ENCODE measurements around the gene VPS11.
"Not testable (repeated sequence)": the region's sequence is repeated elsewhere in the genome, so short reads cannot be mapped to it uniquely, and the experiment has no call there.

Gene VPS11

DNA sequence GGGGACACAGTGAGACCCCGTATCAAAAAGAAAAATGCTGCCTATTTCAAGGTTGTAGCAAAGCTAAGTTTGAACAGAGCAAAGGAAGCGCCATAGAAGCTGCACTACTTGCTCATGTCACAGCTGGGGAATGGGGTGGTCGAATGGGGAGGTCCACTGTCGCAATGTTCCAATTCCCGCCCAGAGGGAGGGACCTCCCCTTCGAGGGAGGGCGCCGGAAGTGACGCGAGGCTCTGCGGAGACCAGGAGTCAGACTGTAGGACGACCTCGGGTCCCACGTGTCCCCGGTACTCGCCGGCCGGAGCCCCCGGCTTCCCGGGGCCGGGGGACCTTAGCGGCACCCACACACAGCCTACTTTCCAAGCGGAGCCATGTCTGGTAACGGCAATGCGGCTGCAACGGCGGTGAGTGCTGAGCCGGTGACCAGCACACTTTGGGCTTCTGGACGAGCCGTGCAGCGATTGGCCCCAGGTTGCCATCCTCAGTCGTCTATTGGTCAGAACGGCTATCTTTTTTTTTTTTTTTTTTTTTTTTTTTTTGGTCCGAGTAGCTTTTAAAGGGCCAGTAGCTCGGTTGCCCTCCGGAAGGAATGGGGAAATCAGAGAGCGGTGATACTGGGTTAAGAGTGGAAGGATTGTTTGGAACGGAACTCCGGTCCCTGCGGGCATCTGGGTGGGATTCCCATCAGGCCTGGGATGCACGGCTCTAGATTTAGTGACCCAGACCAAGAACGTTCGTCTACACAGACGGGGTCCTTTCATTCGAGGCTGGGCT lies 17.2 kb downstream of the VPS11 start, which contains the start of gene HMBS:
HMBS (plus strand) TSS at position 219 of the 774 bp plus-strand sequence; CDS start at position 372, 153 bp downstream.
- DNase-seq: peak; percentile 92 to 93

DNA sequence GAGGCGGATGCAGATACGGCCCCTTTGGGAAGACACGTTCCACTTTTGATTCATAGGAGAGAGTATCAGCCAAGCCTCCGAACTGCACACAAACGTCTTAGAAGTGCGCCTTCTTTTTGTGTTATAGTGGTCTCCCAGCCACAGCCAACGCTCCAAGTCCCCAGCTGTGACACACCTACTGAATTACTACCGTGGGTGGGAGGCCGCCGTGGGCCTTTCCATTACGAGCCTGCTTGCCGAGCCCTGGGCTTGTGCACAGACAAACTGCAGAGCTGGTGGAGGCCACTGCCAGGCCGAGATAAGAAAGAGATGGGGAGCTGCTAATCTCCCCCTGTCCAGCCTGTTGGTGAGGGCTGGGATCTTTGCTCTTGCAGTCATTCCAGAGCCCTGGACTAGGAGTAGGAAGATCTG lies 17.8 kb downstream of the VPS11 start:
- no peak for DNase-seq

DNA sequence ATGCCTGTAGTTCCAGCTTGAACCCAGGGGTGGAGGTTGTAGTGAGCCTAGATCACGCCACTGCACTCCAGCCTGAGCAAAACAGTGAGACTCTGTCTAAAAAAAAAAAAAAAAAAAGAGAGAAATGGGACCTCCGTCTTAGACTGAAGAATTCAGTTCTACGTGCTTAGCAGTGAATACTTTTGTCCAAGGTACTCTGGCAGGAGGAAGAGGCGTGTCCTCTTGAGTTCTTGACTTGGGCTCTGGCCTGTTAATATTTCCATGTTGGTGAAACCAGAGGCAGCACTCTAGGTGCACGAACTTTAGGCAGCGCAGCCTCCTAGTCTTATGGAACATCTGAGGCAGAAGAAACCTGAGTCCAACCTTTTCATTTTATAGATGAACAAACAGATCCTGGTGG lies 19.5 kb downstream of the VPS11 start:
- DNase-seq: no peak

DNA sequence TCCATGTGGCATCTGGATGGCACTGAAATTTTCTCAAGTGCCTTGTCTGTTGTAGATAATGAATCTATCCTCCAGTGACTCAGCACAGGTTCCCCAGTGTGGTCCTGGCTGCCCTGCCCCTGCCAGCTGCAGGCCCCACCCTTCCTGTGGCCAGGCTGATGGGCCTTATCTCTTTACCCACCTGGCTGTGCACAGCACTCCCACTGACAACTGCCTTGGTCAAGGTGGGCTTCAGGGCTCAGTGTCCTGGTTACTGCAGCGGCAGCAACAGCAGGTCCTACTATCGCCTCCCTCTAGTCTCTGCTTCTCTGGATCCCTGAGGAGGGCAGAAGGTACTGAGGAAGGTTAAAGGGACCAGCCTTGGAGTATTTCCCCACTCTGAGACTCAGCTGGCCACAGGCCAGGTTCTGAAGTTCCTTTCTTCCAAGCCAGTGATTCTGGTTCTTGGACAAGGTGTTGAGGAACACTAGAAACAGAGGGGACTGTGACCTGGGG lies 20.2 kb downstream of the VPS11 start:
- no peak for DNase-seq

DNA sequence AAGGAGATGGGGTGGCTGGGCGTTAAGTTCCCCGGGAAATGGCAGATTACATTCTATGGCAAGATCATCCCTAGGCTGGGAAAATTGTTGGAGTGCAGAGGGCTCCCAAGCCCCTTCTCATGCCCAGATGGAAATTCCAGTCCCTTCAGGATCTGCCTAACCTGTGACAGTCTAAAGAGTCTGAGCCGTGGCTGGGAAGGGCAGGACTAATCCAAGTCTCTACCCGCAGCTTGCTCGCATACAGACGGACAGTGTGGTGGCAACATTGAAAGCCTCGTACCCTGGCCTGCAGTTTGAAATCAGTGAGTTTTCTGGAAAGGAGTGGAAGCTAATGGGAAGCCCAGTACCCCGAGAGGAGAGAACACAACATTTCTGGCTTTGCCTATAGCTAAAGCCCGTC lies 20.8 kb downstream of the VPS11 start:
- DNase-seq: no peak

DNA sequence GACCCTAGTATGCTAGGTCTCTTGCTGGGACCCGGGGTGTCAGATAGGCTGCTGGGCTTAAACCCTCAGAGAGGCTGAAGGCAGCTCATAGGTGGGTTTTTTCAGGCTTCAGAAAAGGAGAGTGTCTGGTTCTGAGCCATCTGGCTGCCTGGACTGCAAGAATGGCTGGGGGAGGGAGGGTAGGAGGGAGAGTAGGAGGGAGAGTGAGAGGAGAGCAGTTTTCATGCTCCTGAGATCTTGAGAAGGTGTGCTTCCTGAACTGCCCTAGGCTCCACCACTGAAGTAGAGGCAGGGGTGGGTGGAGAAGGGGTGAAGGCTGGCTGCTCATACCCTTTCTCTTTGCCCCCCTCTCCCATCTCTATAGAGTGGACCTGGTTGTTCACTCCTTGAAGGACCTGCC lies 21.7 kb downstream of the VPS11 start:
- no peak for DNase-seq

DNA sequence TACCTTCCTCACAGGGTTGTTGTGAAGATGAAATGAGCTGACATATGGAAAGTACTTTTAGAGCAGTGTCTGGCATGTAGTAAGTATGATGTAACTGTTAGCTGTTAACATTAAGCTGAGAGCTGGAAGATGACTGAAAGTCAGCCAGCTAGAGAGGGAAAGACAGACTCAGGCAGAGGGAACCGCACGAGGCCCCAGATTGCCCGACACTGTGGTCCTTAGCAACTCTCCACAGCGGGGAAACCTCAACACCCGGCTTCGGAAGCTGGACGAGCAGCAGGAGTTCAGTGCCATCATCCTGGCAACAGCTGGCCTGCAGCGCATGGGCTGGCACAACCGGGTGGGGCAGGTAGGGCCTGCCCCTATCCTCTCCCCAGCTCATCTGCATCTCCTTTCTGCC lies 23.6 kb downstream of the VPS11 start:
- DNase-seq: no peak

DNA sequence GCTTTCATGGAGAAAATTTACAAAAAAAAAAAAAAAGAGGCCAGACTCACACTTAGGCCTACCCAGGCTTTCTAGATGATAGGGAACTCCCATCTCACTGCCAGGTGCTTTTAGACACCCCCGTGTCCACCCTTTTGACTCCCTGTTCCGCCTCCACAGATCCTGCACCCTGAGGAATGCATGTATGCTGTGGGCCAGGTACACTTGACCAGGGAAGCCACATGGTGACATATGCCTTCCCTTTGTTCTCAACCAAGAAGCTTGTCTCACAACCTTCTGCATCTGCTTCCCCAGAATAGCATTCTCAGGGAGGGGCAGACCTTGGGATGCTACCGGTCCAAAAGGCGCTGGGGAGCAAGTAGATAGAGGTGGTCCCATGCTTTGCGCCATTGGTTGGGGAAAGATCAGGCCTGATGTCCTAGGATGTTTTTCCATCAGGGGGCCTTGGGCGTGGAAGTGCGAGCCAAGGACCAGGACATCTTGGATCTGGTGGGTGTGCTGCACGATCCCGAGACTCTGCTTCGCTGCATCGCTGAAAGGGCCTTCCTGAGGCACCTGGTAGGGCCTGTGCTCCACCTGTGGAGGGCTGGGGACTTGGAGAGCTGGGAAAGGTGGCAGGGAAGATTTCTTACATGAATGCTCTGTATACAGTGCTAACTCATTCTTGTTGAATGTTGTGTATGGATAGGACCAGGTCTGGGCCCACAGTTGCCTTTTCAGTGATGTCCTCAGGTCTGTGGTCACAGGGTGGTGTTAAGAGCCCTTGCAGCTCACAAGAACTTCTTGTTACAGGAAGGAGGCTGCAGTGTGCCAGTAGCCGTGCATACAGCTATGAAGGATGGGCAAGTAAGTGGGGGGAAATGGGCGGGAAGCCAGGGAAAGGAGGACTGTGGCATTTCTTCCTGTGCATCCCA lies 24.6 kb downstream of the VPS11 start:
- DNase-seq: no peak

DNA sequence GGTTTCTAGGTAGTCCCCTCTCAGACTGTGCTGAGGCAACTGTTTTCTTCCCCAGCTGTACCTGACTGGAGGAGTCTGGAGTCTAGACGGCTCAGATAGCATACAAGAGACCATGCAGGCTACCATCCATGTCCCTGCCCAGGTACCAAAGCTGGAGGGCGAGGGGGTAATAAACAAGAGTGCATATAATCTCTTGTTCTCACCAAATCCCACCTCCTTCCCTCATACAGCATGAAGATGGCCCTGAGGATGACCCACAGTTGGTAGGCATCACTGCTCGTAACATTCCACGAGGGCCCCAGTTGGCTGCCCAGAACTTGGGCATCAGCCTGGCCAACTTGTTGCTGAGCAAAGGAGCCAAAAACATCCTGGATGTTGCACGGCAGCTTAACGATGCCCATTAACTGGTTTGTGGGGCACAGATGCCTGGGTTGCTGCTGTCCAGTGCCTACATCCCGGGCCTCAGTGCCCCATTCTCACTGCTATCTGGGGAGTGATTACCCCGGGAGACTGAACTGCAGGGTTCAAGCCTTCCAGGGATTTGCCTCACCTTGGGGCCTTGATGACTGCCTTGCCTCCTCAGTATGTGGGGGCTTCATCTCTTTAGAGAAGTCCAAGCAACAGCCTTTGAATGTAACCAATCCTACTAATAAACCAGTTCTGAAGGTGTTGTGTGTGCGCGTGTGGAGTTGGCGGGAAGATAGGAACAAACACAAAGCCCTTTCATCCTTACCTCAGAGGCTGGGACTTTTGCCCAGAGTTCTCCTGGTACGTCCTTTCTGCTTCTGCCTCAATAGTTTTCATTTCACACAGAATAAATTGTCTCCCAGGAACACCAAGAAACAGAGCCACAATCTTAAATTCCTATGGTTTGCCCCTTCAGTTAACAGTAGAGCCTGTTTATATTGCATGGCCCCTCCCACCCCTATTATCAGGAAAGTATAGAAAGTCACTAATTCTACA lies 25.5 kb downstream of the VPS11 start:
- no peak for DNase-seq

DNA sequence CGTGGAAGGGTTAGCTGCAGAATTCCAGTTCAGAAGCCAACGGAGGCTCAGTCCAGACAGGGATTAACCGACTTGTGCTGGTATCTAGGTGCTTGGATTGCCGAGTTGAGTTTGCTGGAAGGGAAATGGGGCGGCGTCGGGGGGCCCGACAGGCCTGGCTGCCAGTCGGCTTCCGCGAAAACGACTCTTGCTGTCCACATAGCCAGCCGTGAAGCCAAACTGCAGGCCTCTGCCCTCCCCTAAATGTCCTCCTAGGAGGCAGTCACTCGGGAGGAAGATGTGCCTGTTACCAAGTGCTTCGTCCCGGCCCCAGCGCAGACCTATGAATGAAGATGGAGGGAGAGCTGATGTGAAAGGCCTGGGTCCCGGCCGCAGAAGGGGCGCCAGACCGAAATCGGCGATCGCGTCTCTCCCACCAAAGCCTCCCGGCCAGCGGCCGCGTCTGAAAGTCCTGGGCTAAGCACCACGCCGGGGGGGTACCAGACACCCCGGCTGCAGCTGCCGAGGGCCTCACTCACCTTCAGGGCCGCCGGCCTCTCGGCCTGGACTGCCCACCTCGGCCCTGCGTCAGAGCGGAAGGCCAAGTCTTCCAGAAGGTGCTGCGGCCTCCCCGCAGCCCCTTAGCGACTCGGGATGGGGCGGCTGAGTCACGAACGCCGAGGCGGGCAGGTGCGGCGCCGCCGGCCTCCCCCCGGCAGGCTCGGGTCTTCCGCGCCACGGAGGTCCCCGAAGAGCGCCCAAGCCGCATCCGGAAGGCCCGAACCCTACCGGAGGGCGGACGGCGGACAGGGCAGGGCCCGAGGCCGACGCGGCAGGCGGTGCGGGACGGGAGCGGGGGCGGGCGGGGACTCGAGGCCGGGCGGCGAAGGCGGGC lies 26.6 kb downstream of the VPS11 start:
- peak; percentile 39 to 44 for DNase-seq

DNA sequence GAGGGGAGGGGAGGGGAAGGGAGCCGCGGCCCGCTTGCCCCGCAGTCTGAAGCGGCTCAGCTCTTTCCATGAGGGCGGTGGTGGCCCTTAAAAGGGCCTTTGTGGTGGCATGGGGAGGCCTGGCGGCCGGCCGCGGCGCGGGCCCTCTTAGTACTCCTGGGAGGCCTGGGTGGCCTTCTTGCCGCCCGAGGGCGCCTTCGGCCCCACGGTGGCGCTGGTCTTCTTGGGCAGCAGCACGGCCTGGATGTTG lies 27.1 kb downstream of the VPS11 start:
- peak; percentile 71 to 81 for DNase-seq

DNA sequence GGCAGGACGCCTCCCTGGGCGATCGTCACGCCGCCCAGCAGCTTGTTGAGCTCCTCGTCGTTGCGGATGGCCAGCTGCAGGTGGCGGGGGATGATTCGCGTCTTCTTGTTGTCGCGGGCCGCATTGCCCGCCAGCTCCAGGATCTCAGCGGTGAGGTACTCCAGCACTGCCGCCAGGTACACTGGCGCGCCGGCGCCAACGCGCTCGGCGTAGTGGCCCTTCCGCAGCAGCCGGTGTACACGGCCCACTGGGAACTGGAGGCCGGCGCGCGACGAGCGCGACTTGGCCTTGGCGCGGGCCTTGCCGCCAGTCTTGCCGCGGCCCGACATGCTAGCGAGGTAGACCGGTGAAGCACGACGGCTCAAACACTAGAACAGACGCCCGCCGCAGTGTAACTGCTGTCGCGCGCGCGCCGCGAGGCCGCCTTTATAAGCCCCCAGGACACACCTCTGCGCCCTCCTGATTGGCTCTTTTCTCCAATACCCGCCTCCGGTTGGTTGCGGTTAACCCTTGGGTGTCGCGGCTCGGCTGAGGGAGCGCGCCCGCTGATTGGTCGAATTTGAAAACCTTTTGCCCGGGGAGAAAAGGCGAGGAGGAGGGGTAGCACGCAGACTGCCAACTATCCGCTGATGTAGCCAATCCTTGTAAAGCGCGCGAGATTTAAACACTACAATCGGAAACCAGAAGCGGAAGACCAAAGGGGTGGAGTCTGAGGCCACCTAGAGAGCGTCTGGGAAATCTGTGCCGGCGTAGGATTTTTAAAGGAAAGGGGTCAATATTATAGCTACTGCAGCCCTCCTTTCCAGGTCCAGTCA lies 27.7 kb downstream of the VPS11 start:
- DNase-seq: peak; percentile 100

DNA sequence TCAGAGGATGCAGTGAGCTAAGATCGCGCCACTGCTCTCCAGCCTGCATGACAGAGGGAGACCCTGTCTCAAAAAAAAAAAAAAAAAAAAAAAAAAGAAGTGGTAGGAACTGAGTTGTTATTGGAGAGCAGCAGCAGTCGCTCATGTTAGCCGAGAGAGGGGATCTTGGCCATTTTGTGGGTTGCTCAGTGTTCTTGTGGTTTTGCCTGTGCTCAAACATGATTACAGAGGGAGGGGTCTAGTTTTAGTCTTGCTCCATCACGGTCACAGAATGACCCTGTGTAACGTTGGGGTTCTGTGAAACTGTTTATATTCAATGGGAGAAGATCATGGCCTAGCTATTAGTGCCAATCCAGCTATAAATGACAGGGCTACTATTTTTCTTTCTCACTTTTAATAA lies 32.1 kb downstream of the VPS11 start:
- DNase-seq: no peak

DNA sequence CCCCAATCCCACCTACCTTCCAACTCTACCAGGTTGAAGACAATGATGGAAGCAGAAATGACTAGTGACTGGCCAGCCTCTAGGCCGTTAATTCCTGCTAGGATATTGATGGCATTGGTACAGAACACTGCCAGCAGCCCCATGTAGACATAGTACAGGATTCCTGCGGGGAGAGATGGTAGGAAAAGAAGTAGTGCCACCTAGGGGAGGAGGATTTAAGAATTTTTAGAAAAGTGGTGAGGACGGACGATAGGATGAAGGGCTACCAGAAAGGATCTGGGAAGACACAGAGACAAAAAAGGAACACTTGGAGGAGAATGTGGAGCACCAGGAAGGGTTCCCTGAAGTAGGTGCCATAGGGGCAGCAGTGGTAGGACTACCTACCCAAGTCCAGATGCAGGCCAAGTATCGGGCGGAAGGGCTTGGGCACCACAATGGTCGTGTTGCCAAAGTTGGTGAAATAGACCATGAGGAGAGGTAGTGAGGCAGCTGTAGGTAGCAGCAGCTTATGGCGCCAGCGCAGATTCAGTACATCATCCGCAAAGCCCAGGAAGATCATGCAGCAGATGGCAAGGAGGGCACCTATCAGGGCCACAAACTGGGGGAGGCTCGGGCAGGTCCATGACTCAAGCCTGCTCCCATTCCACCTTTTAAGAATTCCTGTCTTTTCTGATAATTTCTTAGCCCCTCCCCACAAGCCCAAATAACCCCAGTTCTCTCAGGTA lies 32.8 kb downstream of the VPS11 start:
- DNase-seq: no peak

DNA sequence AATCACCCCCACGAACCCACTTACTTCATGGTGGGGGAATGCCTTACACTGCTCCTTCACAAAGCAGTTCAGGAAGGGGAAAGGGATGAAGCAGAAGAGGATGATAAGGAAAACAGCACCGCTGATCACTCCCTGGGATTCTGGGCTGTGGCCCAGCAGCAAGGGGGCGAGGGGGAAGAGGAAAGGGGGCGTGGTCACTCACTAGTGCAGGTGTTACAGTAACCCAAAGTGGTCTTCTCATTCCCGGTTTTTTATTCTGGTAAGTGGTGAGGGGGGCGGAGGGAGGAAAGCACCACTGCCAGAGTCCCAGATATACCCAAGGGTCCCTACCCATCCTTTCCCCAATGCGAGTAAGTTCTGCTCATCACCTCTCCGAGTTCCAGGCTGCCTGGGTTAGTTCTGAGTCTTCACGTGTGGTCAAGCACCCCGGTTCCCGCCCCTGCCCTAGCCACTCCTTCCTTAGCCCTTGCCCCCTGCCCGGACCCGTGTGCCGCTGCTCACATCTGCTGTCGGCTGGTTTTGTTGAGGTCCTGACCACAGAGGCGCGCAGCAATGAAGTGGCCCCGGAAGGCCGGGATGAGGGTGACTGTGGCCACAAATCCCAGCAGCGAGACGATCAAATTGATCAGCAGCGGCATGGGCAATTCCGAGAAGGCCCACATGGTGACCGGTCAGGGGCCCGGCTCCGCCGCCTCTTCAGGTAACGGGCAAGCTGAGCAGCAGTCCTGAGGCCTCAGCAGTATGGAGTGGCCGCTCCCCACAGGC lies 33.6 kb downstream of the VPS11 start:
- no peak for DNase-seq

DNA sequence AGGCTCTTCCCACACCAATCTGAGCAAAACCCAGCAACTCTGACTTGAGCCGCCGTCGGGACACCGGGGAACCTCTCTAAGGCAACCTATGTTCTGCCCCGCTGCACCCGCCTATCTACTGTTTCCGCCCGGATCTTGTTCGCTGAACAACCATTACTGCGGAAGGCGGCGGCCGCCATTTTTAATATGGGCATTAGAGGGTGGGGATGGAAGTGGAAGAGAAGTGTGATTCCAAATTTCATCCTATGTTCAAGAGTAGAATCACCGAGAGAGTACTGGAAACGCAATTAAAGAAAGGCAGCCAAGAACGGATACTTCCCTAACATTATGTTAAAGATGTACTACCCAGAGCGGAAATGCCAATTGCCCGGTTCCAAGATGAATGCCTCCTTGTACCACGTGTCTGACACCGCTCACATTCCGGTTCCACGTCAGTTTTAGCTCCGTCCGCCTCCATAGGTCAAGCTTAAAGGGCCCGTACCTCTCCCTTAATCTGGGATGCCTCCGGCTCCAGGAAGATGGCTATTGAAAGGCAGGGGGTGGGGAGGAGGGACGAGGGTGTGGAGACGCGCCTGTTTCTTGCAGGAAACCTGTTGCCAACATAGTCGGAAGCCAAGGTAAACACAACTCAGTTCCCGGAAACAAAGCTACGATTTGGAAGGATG lies 34.3 kb downstream of the VPS11 start, which contains the start of gene DPAGT1:
DPAGT1 (minus strand) TSS at position 95 of the 665 bp plus-strand sequence. CDS start 198 bp downstream, outside the sequence.
- DNase-seq: peak; percentile 84 to 87

DNA sequence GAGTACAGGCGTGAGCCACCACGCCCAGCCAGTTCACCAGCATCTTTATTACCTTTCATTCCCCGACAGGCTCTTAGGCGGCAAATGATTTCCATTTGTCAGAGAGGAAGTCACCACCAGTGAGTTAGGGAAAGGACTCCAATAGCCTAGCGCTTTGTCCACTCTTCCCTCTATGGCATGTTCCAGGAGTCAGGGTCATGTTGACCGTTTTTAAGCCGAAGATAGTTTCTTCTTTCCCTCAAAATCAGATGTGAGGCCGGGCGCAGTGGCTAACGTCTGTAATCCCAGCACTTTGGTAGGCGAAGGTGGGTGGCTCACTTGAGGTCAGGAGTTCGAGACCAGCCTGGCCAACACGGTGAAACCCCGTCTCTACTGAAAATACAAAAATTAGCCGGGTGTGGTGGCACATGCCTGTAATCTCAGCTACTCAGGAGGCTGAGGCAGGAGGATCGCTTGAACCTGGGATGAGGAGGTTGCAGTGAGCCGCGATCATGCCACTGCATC lies 35.6 kb downstream of the VPS11 start:
- DNase-seq: not testable (repeated sequence)

DNA sequence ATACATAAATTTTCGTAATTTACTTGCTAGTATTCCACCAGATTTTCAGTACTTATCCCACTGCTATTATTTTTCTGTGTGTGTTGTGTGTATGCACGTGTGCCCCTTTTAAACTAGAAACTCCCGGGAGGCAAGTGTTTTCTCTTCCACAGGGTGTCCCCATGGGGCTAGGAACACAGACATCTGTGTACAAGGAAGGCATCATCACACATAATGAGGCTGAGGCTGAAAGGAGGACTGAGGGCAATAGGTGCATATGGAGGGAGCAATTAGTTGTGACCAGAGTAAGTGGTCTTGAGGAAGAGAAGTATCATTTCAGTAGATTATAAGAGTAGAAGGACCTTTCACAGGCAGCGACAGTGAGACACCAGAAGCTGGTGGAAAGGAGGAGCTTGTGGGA lies 36.2 kb downstream of the VPS11 start:
- DNase-seq: no peak
